Measurements from ENCODE around the gene DLGAP1.

DNA sequence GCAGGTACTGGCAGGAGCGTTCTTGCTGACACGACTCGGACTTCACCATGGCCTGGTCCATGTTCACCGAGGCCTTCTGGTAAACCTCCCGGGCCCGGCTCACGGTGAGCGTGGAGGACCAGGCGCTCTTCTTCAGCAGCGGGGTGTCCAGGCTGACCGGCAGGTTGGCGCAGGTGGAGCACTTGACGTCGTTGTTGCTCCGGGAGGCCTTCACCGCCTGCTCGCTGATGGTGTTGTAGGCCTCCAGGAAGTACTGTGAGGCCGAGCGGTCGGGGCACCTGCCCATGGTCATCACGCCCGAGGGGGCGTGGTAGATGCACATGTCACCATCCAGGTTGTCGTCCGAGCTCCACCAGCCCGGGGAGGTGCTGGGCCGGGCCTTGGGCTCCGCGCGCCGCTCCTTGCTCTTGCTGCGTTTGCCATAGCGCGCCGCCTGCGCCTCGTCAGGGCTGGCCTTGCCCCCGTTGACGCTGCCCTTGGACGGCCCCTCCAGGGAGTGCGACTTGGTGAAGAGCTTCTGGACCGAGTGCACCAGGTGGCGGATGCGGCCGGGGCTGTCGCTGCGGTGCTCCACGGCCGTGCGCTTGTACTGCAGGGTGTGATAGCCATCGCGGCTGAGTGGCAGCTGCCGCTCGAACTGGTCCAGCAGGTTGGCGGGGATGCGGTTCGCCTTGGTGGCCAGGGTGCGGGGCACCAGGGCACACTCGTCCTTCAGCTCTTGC, 575.8 kb downstream of the DLGAP1 start:
- TF ChIP-seq, protein P1, sequence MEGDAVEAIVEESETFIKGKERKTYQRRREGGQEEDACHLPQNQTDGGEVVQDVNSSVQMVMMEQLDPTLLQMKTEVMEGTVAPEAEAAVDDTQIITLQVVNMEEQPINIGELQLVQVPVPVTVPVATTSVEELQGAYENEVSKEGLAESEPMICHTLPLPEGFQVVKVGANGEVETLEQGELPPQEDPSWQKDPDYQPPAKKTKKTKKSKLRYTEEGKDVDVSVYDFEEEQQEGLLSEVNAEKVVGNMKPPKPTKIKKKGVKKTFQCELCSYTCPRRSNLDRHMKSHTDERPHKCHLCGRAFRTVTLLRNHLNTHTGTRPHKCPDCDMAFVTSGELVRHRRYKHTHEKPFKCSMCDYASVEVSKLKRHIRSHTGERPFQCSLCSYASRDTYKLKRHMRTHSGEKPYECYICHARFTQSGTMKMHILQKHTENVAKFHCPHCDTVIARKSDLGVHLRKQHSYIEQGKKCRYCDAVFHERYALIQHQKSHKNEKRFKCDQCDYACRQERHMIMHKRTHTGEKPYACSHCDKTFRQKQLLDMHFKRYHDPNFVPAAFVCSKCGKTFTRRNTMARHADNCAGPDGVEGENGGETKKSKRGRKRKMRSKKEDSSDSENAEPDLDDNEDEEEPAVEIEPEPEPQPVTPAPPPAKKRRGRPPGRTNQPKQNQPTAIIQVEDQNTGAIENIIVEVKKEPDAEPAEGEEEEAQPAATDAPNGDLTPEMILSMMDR (conservative IDR thresholded peaks at IDR 0.05 in 1 of 2, IDR thresholded peaks at IDR 0.05 in 1 of 2; ENCODE audit: extremely low read depth in 1 of 2, insufficient read depth in 1 of 2, low read depth in 1 of 2, low read length in 2 of 2): no peak
- no peak for TF ChIP-seq EZH2 (IDR thresholded peaks at IDR 0.05; ENCODE audit: borderline replicate concordance, low read length)
